LNCaP clone FGC (cell line): Measurements from ENCODE around the gene ANO10.

Experiments
- DNase-seq: peaks from one replicate; pipeline ENCODE4 v3.0.0-alpha.2; 2011; ENCODE audit warnings: low read depth
- H3K4me3 ChIP-seq: 2 replicates; pipeline ENCODE4 v1.5.1; 2011; ENCODE audit warnings: mild to moderate bottlenecking, low read depth, low read length, control low read depth
- CTCF ChIP-seq: IDR thresholded peaks from 2 replicates; pipeline ENCODE4 v1.5.1; 2012; ENCODE audit warnings: mild to moderate bottlenecking; ENCODE audit not compliant: control insufficient read depth, insufficient read depth; ENCODE audit errors: extremely low read depth

Gene ANO10

GRCh38 chr3:43330981-43331380 is 290.8 kb downstream of the ANO10 start:
- H3K4me3 ChIP-seq = no peak overlapping the region
- TF ChIP-seq CTCF = no peak
- DNase-seq = no peak

GRCh38 chr3:43328653-43329052 is 293.2 kb downstream of the ANO10 start:
- no peak overlapping the region for H3K4me3 ChIP-seq
- no peak for DNase-seq
- no peak for TF ChIP-seq CTCF

- TF ChIP-seq CTCF = no peak
- H3K4me3 ChIP-seq = no peak overlapping the region
- no peak for DNase-seq
These were observed 294.2 kb downstream of the ANO10 start for GRCh38 chr3:43327582-43327979.

GRCh38 chr3:43326891-43327581 is 294.8 kb downstream of the ANO10 start:
- DNase-seq = no peak
- TF ChIP-seq CTCF = no peak
- H3K4me3 ChIP-seq = no peak overlapping the region

DNA sequence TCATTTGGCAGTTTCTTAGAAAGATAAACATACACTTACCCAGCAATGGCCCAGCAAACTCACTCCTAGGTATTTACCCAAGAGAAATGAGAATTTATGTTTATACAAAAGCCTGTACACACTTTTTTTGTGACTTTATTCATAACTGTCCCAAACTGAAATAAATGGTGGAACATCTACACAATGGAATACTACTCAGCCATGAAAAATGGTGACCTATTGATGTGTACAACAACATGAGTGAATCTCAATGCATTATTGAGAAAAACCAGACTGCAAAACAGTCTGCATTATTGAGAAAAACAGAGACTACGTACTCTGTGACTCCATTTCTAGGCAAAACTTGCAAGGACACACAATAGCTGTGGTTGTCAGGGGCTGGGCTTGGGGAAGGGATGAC is 298.3 kb downstream of the ANO10 start:
- no peak for DNase-seq
- no peak overlapping the region for H3K4me3 ChIP-seq
- TF ChIP-seq CTCF = no peak

DNA sequence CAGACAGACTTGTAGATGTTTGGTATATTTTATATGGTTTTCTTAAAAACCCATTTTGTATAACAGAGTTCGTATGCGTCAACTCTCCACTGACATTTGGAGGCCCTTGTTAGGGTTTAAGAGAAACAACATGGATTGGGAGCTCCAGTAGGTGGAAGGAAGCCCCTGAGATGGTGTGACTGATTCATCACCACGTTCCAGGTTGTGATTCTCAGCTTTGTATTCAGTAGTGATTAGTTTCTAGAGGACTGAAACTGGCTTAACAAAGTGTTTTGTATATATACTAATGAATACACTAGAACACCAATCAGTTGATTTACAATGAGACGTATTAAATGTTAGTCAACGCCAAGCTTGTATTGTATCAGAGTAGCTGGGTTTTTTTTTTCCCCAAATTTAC is 301.5 kb downstream of the ANO10 start:
- TF ChIP-seq CTCF = no peak
- H3K4me3 ChIP-seq = no peak overlapping the region
- no peak for DNase-seq

- H3K4me3 ChIP-seq = no peak overlapping the region
- DNase-seq = no peak
- TF ChIP-seq CTCF = no peak
These were observed 302.0 kb downstream of the ANO10 start for GRCh38 chr3:43319794-43320193.
